ENCODE data around the gene ABCB11. TPM values are rescaled to one million over a fixed set of nuclear protein-coding genes. Genes with fewer than 3 reads are reported as not detected.

Gene ABCB11
- total RNA-seq, 4 donors from 2014 or later: 0.13 TPM; not detected in 3

GRCh38 chr2:168970711-168971233, 60.4 kb downstream of the ABCB11 start:
- TF ChIP-seq POLR2AphosphoS5 (IDR thresholded peaks at IDR 0.05): no peak
- TF ChIP-seq EP300 (IDR thresholded peaks at IDR 0.05): no peak
- TF ChIP-seq, protein P1, sequence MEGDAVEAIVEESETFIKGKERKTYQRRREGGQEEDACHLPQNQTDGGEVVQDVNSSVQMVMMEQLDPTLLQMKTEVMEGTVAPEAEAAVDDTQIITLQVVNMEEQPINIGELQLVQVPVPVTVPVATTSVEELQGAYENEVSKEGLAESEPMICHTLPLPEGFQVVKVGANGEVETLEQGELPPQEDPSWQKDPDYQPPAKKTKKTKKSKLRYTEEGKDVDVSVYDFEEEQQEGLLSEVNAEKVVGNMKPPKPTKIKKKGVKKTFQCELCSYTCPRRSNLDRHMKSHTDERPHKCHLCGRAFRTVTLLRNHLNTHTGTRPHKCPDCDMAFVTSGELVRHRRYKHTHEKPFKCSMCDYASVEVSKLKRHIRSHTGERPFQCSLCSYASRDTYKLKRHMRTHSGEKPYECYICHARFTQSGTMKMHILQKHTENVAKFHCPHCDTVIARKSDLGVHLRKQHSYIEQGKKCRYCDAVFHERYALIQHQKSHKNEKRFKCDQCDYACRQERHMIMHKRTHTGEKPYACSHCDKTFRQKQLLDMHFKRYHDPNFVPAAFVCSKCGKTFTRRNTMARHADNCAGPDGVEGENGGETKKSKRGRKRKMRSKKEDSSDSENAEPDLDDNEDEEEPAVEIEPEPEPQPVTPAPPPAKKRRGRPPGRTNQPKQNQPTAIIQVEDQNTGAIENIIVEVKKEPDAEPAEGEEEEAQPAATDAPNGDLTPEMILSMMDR (IDR thresholded peaks at IDR 0.05): no peak
- TF ChIP-seq POLR2A (IDR thresholded peaks at IDR 0.05): no peak
- Histone ChIP-seq H3K4me3 (no peak overlapping the region), H3K9me3 (no peaks in the 10 kb centered on the region), H3K36me3 (no peaks in the 10 kb centered on the region), H3K27ac (no peak overlapping the region), H3K27me3 (no peaks in the 10 kb centered on the region), H3K4me1 (no peaks in the 10 kb centered on the region)
- ATAC-seq: no peak

DNA sequence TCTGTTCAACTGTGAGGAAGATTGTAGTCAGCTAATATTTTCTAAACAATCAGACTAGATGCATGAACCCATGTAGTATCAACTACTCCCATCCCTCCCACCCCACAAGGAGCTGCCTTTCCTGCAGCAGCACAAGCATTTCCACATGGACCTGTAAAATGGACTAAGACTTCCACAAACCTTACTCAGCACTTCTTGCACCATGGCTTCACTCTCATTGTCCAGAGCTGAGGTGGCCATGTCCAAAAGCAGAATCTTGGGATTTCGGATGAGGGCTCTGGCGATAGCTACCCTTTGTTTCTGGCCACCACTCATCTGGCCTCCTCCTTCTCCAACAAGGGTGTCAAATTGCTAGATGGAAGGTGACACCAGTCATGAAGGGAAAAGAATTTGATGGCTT, 61.3 kb downstream of the ABCB11 start:
- Histone ChIP-seq H3K27me3 (no peaks in the 10 kb centered on the region), H3K36me3 (no peaks in the 10 kb centered on the region), H3K9me3 (no peaks in the 10 kb centered on the region), H3K4me3 (no peak overlapping the region), H3K27ac (no peak overlapping the region), H3K4me1 (no peaks in the 10 kb centered on the region)
- 86 to 100% methylated on average over 2 of the region's 2 CpGs for WGBS, 2 donors (ENCODE audit: low coverage in 1 of 2)
- ATAC-seq: no peak
- TF ChIP-seq EP300 (IDR thresholded peaks at IDR 0.05) (no peak), POLR2A (IDR thresholded peaks at IDR 0.05) (no peak), POLR2AphosphoS5 (IDR thresholded peaks at IDR 0.05) (no peak)
- TF ChIP-seq, protein P1 (IDR thresholded peaks at IDR 0.05): no peak

DNA sequence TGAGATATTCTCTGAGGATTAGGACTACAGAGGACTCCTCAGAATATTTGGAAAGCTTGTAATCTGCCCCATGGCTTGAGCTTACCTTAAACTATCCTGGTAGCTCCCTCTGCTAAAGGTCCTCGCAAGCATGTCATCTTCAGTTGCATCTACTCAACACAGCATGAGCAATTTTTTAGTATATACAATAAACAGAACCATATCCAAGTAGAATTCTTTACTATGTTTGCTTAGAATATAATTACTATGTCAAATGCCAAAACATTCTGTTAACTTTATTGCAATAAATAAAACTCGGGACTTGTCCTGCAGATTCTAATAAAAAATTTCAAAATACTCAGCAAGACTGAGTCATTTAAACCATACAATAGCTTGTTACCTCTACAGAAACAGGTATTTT, 62.8 kb downstream of the ABCB11 start:
- Histone ChIP-seq H3K4me3 (no peak overlapping the region), H3K9me3 (no peaks in the 10 kb centered on the region), H3K27ac (no peak overlapping the region), H3K4me1 (no peaks in the 10 kb centered on the region), H3K27me3 (no peaks in the 10 kb centered on the region), H3K36me3 (no peaks in the 10 kb centered on the region)
- ATAC-seq: no peak
- TF ChIP-seq, protein P1 (IDR thresholded peaks at IDR 0.05): no peak
- TF ChIP-seq POLR2AphosphoS5 (IDR thresholded peaks at IDR 0.05) (no peak), POLR2A (IDR thresholded peaks at IDR 0.05) (no peak), EP300 (IDR thresholded peaks at IDR 0.05) (no peak)
- 78 to 81% methylated on average over 2 of the region's 2 CpGs for WGBS, 2 donors (ENCODE audit: low coverage in 1 of 2)

DNA sequence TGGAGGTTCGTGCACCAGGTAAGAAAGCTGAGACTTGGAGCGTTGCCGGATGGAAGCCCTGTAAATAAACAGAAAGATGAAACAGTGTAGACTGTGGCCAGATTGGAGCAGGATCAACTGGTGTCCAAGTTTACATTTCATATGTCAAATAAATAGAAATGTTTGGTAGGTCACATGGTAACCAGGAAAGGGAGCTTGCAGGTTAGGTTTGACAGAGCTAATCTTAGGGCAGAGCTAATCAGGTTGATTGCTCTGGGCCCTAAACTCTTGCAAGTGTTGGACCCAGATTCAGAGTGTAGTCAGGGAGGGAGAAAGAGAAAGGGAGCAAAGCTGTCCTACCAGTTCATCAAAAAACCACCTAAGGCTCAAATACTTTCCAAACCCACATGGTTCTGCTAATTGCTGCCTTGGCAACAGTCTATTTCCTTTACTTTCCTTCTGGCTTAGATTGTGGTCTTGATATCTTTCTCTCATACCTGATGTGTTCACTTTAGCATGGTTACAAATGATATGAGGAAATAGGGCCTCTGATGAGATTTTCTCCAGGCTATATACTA, 66.8 kb downstream of the ABCB11 start:
- no peaks in the 10 kb centered on the region for H3K4me1 ChIP-seq
- 72 to 81% methylated on average over 3 of the region's 3 CpGs for WGBS, 2 donors (ENCODE audit: low coverage in 1 of 2)
- no peaks in the 10 kb centered on the region for H3K36me3 ChIP-seq
- no peak overlapping the region for H3K4me3 ChIP-seq
- ATAC-seq: no peak
- no peak overlapping the region for H3K27ac ChIP-seq
- H3K27me3 ChIP-seq: no peaks in the 10 kb centered on the region
- TF ChIP-seq, protein P1 (IDR thresholded peaks at IDR 0.05): no peak
- no peak for TF ChIP-seq POLR2A (IDR thresholded peaks at IDR 0.05)
- no peak for TF ChIP-seq POLR2AphosphoS5 (IDR thresholded peaks at IDR 0.05)
- no peak for TF ChIP-seq EP300 (IDR thresholded peaks at IDR 0.05)
- no peaks in the 10 kb centered on the region for H3K9me3 ChIP-seq

DNA sequence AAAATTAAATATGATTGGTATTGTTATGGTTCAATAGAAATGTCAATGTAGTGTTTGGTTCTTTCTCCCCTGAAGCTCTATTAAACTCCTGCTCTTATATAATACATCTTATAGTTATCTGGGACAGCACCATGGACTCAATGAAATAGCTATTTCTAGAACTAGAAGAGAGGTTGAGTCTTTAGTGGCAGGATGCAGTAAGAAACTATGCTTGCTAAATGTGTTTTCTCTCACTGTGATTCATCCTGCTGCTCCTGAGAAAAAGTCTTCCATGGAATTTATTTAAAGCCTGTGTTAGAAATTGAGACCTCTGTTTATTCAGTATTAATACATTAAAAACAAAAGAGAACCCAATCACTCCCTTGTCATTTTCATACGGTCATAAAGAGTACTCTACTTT, 68.5 kb downstream of the ABCB11 start:
- Histone ChIP-seq H3K36me3 (no peaks in the 10 kb centered on the region), H3K9me3 (no peaks in the 10 kb centered on the region), H3K4me3 (no peak overlapping the region), H3K27me3 (no peaks in the 10 kb centered on the region), H3K4me1 (no peaks in the 10 kb centered on the region), H3K27ac (no peak overlapping the region)
- WGBS, 2 donors (ENCODE audit: low coverage in 1 of 2): 36 to 62% methylated on average over 1 of the region's 1 CpG
- no peak for ATAC-seq
- TF ChIP-seq, protein P1 (IDR thresholded peaks at IDR 0.05): no peak
- TF ChIP-seq POLR2A (IDR thresholded peaks at IDR 0.05) (no peak), POLR2AphosphoS5 (IDR thresholded peaks at IDR 0.05) (no peak), EP300 (IDR thresholded peaks at IDR 0.05) (no peak)
